H4 (cell line): ENCODE measurements around the gene SLC4A5. TPM values are rescaled to one million over a fixed set of nuclear protein-coding genes. Genes with fewer than 3 reads are reported as not detected.
"Not testable (repeated sequence)": the region's sequence is repeated elsewhere in the genome, so short reads cannot be mapped to it uniquely, and the experiment has no call there.

Source experiments
- DNase-seq: peaks from one replicate; pipeline ENCODE4 v3.0.0-alpha.2; 2015; ENCODE audit warnings: low spot score
- total RNA-seq: library from RNA; depleted of rRNA; stranded (reverse); fragments of >200 nt; shearing (Covaris generic); gene quantifications from 2 replicates; pipeline ENCODE4 v1.2.3, GENCODE V29; 2014

SLC4A5 gene
- total RNA-seq, 1 experiment from 2014 or later, result 0.23 TPM

DNA sequence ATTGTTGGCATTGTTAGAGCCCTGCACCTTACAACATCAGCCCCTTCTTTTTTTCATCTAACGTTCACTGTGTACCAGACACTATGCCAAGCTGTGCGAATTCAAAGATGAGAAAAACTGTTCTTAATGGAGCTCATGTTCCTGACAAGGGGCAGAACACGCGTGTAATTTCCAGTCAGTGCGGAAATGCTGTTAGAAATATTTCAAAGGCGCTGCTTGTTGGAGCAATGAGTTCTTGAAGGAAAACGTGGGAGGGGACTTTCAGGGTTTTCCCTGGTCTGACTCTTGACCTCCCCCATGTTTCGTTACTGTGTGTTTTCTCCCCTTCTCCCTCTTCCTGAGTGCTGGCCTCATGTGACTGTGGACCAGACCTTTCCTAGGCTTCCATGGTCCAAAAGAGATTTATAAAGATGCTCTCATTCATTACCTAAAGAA is 143.3 kb downstream of the SLC4A5 start:
- DNase-seq, result no peak

- DNase-seq, result no peak
These were observed 143.9 kb downstream of the SLC4A5 start for GRCh38 chr2:74199275-74199701.

- DNase-seq, result peak; percentile 98
These were observed 144.5 kb downstream of the SLC4A5 start, which contains the start of gene MTHFD2 for GRCh38 chr2:74198461-74199274. TSS of gene MTHFD2 (plus strand) at chr2:74198615. CDS start at chr2:74198642, 27 bp downstream.

DNA sequence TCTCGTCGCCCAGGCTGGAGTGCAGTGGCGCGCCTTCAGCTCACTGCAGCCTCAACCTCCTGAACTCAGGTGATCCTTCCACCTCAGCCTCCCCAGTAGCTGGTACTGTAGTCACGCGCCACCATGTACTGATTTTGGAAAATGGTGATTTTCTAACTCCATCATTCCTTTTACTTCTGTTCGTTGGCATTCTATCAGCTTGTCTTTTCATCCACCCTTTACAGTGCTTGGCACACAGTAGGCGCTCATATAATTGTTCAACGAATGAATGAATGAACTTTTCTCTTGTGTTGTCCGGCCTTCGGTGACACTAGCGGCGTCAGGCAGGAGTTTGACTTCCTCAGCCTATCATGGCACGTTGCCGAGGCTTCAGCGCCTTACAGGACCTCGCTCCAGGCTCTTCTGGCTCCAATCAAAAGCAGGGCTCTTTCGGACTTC is 145.2 kb downstream of the SLC4A5 start:
- no peak for DNase-seq

DNA sequence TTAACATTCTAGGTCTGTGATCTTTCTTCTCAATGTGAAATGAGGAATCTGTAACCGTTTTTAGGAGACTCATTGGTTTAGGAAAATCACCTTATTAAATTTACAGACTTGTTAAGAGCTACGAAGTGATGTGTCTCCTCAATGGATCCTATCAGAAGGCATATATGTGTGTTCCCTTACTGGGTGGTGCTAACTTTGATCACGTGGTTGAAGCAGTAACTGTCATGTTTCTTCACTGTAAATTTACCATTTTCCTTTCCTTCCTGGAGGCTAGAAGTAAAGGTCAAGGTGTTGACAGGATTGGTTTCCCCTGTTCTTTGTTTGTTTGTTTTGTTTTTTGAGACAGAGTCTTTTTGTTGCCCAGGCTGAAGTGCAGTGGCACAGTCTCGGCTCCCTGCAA is 146.2 kb downstream of the SLC4A5 start:
- DNase-seq, result no peak

DNA sequence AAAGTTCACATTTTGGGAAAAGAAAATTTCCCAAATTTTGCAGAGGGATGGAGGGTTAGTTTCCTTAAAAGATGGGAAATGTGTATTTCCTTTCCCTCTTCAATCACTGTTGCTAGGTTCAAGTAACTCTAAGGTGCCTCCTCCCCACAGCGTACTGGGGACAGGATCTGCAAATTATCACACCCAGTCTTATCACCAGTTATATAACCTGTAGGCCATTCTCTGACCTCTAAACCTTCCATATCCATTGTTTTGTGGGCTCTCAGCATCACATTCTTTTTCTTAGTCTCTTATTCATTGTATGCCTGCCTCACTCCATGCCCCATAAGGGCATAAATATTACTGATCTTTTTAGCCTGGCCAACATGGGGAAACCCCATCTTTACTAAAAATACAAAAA is 148.4 kb downstream of the SLC4A5 start:
- DNase-seq, result no peak

GRCh38 chr2:74191596-74192380 is 151.4 kb downstream of the SLC4A5 start:
- DNase-seq, result no peak

- DNase-seq, result no peak
These were observed 154.5 kb downstream of the SLC4A5 start for GRCh38 chr2:74188696-74189095.

- peak; percentile 45 for DNase-seq
These were observed 155.1 kb downstream of the SLC4A5 start for GRCh38 chr2:74188018-74188601.

DNA sequence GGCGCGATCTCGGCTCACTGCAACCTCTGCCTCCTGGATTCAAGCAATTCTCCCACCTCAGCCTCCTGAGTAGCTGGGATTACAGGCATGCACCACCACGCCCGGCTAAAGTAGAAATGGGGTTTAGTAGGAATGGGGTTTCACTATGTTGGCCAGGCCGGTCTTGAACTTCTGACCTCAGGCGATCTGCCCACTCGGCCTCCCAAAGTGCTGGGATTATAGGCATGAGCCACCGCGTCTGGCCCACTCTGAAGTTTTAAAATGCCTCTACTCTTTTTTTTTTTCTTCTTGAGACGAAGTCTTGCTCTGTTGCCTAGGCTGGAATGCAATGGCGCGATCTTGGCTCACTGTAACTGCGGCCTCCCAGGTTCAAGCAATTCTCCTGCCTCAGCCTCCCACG is 156.5 kb downstream of the SLC4A5 start:
- DNase-seq, result not testable (repeated sequence)

DNA sequence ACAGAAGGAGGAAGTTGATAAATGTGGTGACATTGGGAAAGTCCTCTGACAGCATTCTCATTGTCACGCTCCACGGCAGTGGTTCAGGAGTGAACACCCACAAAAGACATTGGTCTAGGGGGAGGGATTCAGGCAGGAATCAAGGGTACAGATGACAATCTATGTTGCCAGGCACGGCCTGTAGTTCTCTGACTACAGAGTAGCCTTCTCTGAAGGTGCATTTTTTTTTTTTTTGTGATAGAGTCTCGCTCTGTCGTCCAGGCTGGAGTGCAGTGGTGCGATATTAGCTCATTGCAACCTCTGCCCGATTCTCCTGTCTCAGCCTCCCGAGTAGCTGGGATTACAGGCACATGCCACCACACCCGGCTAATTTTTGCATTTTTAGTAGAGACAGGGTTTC is 157.2 kb downstream of the SLC4A5 start:
- no peak for DNase-seq

DNA sequence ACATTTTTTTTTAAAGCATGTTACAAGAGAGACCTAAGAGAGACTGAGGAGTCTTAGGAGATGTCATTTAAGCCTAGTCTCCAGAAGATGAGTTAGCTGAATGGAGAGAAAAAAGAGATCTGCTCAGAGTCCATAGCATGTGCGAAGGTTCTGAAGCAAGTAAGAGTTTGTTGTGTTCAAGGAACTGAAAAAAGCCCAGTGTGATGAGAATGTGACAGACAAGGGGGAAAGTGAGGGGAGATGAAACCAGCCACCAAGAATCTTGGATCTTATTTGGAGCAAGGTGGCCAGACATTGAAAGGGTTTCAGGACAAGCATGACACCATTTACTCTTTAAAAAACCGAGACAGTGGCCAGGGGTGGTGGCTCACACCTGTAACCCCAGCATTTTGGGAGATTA is 159.3 kb downstream of the SLC4A5 start:
- DNase-seq, result no peak

DNA sequence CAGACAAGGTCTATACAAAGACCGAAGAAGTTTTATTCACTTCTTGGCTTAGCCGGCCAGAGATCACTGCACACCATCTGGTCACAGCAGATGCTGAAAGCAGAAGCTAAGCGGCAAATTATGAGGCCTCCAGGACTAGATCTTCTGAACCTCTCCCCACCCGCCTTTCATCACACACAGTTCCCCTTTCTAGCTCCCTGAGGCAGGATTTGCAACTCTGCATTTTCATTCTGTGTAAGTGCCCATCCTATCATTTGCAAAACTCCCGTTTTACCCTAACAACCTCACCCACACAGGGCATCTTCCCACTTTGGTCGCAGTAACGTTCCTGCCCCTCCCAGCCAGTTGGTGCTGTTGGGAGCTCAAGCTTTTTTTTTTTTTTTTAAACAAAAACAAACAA is 161.5 kb downstream of the SLC4A5 start:
- no peak for DNase-seq

GRCh38 chr2:74179063-74179865 is 164.0 kb downstream of the SLC4A5 start:
- DNase-seq, result no peak

DNA sequence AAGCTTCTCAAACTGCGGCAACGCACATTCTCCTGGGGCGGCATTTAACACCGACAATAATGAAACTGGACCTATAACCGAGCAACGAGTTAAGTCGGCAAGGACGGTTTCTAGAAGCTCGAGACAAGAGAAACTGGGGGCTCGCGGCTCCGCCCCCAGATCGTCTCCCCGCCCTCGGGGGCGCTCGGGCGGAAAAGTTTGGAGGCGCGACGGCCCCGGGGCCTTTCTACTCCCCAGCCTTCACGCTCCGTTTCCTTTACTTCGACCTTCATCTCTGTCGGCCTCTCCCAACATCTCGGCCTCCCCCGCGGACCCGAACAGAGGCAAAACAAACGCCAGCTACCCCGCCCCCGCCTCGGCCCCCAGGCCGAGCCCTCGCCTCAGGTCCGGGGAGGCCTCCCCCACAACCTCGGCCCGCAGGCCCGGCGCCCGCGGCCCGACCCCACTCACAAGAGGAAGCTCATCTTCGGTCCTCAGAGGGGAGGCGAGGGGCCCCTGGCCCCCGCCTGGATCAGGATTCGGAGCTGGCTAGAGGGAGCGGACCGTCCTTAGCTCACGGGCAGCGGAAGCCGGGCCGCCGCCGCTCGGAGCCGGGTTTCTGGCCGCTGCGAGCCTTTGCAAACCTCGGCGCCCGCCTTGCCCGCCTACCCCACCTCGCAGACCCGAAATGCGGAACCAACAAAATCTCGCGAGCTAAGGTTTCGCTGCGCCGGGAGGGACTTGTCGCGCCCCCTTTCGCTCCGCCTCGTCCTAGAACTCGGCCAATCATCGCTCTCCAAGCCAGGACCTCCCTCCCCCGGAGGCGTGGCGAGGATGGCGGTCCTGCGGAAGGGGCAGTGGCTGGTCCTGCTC is 164.8 kb downstream of the SLC4A5 start, which contains the start of gene MOB1A:
Gene MOB1A, minus strand, starts transcription at position 669 of the 852 bp plus-strand sequence. Its CDS starts 205 bp downstream, at position 464.
- peak; percentile 96 for DNase-seq

- DNase-seq, result no peak
These were observed 165.5 kb downstream of the SLC4A5 start for GRCh38 chr2:74177696-74178095.

DNA sequence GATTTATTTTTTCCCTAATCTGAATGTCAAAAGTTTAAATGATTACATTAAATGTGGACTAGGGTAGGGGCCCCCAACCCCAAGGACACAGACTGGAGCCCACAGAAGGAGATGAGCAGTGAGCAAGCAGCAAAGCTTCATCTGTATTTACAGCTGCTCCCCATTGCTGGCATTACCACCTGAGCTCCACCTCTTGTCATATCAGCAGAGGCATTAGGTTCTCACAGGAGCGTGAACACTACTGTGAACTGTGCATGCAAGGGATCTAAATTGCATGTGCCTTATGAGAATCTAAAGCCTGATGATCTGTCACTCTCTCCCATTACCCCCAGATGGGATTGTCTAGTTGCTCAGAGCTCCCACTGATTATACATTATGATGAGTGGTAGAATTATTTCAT is 168.3 kb downstream of the SLC4A5 start:
- DNase-seq, result no peak

DNA sequence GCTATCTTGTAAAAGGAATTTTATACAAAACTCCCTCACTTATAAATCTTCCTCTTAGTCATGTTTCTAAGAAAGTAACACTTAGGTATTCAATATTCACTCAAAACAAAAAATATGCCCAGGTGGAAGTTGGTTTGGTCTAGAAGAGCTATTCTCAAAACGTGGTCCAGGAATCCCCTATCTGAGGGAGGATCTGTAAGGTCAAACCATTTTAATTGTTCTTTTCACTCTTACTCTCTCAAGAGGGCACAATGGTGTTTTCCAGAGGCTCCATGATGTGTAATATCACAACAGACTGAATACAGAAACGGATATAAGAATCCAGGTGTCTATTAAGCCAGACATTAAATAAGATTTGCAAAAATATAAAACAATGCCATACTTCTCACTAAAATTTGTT is 174.5 kb downstream of the SLC4A5 start:
- DNase-seq, result no peak
